Stimulated activated CD4-positive, alpha-beta T cell treated with anti-CD3 and anti-CD28 coated beads, Interleukin-1b, Interleukin-23, amount 100 ng/mL, for 1 hour (primary cell): ENCODE data around the gene ZNF611.
"Not testable (repeated sequence)": the region's sequence is repeated elsewhere in the genome, so short reads cannot be mapped to it uniquely, and the experiment has no call there.

Experiments used
- DNase-seq, 2 donors: peaks; one replicate each; pipeline ENCODE4 v3.0.0-alpha.2; 2020; ENCODE audit warnings: low read depth in 2 of 2

ZNF611 gene

GRCh38 chr19:52734893-52735661, at the start of gene ZNF611:
Gene ZNF611 (minus strand): TSS chr19:52735044. CDS start chr19:52715894, 19,150 bp downstream.
- DNase-seq: peak; percentile 96 to 99

- not testable (repeated sequence) for DNase-seq
Observed at GRCh38 chr19:52782864-52783263, 48.0 kb upstream of the ZNF611 start.

GRCh38 chr19:52778811-52779210, 44.0 kb upstream of the ZNF611 start:
- no peak for DNase-seq

GRCh38 chr19:52756447-52756846, 21.6 kb upstream of the ZNF611 start:
- DNase-seq: not testable (repeated sequence)

- DNase-seq: no peak
Observed at GRCh38 chr19:52749780-52750179, 14.9 kb upstream of the ZNF611 start.

- DNase-seq: no peak
Observed at GRCh38 chr19:52748336-52748950, 13.6 kb upstream of the ZNF611 start.

- DNase-seq: not testable (repeated sequence)
Observed at GRCh38 chr19:52745919-52746318, 11.1 kb upstream of the ZNF611 start.

GRCh38 chr19:52743091-52743490, 8.2 kb upstream of the ZNF611 start:
- no peak for DNase-seq

- DNase-seq: no peak
Observed at GRCh38 chr19:52742516-52742915, 7.7 kb upstream of the ZNF611 start.

- no peak for DNase-seq
Observed at GRCh38 chr19:52741951-52742485, 7.2 kb upstream of the ZNF611 start.

GRCh38 chr19:52741371-52741770, 6.5 kb upstream of the ZNF611 start:
- DNase-seq: not testable (repeated sequence)

GRCh38 chr19:52739576-52739975, 4.7 kb upstream of the ZNF611 start:
- no peak for DNase-seq

- DNase-seq: no peak
Observed at GRCh38 chr19:52735734-52736133, 890 bp upstream of the ZNF611 start.

- DNase-seq: no peak
Observed at GRCh38 chr19:52734331-52734892, 432 bp downstream of the ZNF611 start.

GRCh38 chr19:52726051-52726450, 8.8 kb downstream of the ZNF611 start:
- DNase-seq: not testable (repeated sequence)

- DNase-seq: no peak
Observed at GRCh38 chr19:52725528-52725961, 9.3 kb downstream of the ZNF611 start.

- no peak for DNase-seq
Observed at GRCh38 chr19:52724701-52725514, 9.9 kb downstream of the ZNF611 start.

GRCh38 chr19:52723907-52724598, 10.8 kb downstream of the ZNF611 start:
- DNase-seq: not testable (repeated sequence)

- no peak for DNase-seq
Observed at GRCh38 chr19:52722062-52723003, 12.5 kb downstream of the ZNF611 start.

GRCh38 chr19:52720541-52720940, 14.3 kb downstream of the ZNF611 start:
- DNase-seq: not testable (repeated sequence)
